ENCODE data around the gene TEX261.

DNA sequence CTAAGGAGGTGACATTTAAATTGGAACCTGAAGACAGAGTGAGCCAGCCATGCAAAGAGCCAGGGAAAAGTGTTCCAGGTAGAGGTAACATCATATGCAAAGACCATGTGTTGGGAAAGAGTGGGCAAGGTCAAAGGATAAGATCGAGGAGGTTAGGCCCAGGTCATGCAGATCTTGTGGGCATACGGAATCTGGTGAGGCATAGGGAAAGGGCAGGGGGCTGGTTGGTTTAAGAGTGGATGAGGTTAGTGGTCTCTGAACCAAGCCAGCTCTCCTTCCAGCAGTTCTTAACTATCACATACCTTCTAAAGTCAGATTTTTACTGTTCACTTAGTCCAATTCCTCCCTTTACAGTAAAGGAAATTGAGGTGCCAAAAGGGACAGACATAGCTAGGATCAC, 13.3 kb downstream of the TEX261 start:
- TF ChIP-seq, protein P1, sequence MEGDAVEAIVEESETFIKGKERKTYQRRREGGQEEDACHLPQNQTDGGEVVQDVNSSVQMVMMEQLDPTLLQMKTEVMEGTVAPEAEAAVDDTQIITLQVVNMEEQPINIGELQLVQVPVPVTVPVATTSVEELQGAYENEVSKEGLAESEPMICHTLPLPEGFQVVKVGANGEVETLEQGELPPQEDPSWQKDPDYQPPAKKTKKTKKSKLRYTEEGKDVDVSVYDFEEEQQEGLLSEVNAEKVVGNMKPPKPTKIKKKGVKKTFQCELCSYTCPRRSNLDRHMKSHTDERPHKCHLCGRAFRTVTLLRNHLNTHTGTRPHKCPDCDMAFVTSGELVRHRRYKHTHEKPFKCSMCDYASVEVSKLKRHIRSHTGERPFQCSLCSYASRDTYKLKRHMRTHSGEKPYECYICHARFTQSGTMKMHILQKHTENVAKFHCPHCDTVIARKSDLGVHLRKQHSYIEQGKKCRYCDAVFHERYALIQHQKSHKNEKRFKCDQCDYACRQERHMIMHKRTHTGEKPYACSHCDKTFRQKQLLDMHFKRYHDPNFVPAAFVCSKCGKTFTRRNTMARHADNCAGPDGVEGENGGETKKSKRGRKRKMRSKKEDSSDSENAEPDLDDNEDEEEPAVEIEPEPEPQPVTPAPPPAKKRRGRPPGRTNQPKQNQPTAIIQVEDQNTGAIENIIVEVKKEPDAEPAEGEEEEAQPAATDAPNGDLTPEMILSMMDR (conservative IDR thresholded peaks at IDR 0.05; ENCODE audit: low read depth, low read length), result no peak
- TF ChIP-seq EZH2 (IDR thresholded peaks at IDR 0.05; ENCODE audit: low read length, unreplicated experiment), result no peak
